HG02981 (cell line): ENCODE measurements around the gene MAN1C1.
"Not testable (repeated sequence)": the region's sequence is repeated elsewhere in the genome, so short reads cannot be mapped to it uniquely, and the experiment has no call there.

Experiments
- ATAC-seq: cut with Tn5 transposase; IDR thresholded peaks from one replicate; pipeline ENCODE4 v1.9.1; 2021; ENCODE audit warnings: mild to moderate bottlenecking, moderate library complexity; ENCODE audit not compliant: unreplicated experiment

Gene MAN1C1

DNA sequence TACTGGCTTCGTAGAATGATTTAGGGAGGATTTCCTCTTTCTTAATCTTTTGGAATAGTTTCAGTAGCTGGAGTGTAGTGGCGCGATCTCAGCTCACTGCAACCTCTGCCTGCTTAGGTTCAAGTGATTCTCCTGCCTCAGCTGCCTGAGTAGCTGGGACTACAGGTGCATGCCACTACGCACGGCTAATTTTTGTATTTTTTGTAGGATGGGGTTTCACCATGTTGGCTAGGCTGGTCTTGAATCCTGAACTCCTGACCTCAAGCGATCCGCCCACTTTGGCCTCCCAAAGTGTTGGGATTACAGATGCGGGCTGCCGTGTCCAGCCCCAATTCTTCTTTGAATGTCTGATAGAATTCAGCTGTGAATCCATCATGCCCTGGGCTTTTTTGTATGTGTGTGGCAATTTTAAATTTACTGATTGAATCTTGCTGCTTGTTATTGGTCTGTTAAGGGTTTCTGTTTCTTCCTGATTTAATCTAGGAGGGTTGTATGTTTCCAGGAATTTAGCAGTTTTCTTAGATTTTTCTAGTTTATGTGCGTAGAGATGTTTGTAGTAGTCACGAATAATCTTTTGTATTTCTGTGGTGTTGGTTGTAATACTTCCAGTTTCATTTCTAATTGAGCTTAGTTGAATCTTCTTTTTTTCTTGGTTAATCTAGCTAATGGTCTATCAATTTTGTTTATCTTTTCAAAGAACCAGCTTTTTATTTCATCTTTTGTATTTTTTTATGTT, 15.3 kb downstream of the MAN1C1 start:
- ATAC-seq, result no peak

DNA sequence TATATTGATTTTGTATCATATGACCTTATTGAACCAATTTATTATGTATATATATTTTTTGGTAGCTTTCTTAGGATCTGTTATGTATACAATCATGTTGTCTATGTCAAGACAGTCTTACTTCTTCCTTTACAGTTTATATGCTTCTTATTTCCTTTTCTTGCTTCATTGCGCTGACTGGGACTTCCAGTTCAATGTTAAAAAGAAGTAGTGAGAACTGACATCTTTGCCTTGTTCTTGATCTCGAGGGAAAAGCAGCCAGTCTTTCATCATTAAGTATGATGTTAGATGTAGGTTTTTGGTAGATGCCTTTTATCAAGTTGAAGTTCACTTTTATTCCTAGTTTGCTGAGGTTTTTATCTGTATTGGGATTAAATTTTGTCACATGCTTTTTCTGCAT, 17.5 kb downstream of the MAN1C1 start:
- no peak for ATAC-seq

DNA sequence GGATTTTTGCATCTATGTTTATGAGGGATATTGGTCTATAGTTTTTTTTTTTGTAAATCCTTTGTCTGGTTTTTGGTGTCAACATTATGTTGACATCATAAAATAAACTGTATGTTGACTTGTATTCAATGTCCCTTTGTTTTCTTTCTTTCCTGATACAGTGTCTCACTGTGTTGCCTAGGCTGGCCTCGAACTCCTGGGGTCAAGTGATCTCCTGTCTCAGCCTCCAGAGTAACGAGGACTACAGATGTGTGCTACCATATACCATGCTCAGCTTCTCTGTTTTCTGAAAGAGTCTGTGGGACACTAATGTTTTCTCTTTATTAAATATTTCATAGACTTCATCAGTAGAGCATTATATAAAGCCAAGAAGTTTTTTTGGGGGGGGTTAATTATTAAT, 18.3 kb downstream of the MAN1C1 start:
- ATAC-seq, result no peak

DNA sequence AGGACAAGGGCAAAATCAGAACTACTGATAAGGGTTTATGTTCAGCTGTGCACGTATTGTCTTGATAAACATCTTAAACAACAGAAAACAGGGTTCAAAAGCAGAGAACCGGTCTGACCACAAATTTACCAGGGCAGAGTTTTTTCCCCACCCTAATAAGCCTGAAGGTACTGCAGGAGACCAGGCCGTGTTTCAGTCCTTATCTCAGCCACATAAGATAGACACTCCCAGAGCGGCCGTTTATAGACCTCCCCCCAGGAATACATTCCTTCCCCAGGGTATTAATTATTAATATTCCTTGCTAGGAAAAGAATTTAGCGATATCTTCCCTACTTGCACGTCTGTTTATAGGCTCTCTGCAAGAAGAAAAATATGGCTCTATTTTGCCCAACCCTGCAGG, 19.6 kb downstream of the MAN1C1 start:
- ATAC-seq, result not testable (repeated sequence)

DNA sequence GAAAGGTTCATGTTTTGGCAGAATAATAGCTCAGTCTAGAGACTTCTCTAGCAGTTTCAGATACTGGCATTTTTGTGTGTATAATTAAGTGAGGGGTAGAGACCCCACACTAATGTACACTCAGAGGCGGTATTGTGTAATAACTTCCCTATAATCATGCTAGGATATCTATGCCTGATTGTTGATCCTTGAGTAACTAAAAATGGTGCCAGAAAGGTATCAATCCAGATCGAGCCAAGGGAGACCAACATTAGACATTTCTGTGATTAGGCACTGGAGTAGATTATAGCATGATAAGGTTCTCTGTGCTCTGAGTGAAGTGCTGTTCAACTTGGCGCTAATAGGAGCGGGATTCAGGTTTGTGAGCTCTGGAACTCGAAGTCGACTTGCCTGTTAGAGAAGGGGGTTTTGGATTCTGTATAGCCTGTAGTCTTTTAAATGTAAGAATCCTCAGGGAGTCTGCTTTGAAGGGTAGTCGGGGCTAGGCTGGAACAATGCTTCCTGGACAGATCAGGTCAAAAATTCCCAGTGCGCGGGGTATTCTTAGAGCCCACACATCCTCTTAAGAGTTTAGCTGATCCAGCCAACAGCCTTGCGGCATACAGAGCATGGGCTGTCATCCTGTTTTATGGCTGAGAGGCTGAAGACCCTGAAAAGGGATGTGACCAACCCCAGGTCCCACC, 24.2 kb downstream of the MAN1C1 start:
- no peak for ATAC-seq

DNA sequence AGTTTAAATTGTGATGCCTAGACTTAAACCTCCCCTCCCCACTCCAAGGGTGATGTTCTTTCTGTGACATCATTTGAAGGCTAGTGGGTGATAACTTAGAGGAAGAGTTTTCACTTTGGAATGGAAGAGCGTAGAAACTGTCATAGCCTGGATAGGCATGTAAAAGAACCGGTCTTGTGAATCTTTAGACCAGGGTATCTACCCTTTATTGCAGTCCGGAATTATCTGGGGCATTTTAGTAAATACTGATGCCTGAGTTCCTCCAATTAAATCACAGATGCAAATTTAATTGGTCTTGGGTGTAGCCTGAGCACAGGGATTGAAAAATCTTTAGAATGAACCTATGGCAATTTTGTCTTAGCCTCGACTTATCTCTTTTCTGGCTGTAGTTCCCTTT, 24.7 kb downstream of the MAN1C1 start:
- ATAC-seq, result no peak

DNA sequence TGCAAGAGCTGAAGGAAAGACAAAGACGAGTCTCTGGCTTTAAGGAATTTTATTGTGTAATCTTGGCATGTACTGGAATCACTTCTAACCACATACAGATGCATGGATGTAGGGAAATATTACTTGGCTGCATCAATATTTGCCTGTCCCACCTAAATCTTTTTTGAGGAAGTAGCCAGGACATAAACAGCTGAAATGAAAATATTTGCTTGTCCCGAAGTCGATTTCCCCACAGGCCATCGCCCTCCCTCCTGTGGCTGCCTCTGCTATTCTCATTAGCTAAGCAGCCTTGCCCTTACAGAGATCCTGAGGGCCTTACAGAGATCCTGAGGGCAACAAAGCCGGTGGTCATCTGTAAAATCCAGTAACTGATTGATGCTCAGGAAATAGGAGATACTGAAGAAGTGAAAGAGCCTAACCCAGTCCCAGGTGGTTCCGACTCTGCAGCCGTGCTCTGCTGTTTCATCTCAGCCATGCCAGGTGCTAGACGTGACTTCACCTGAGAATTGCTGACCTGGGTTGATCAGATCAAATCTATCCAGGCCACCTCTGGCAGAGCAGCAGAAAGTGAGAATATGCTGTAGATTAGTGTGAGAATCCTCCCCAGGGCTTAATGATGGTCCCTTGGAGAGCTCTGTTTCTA, 25.5 kb downstream of the MAN1C1 start:
- ATAC-seq, result peak; percentile 22

DNA sequence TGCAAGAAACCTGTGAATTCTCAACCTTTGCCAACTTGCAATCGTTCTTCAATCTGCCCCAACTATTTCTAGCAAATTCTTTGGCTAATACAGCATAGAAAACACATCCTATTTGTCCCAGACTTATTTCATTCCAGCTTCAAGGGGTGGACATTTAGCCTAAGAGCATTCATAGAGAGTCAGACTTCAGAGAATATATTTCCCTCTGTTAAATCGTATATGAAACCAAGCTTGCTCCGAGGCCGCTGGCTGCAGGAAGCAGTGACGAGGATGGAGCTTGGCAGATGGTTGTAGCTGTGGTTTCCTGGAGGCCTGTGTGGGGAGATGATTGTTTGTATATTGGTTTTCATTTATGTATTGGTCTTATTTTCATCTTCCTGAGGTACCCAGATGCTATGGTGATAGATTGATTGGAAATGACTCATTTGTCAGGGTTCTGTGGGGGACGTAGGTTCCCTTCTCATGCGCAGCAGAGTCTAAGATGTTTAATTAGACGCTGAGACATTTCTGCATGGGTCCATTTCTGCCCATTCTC, 26.1 kb downstream of the MAN1C1 start:
- peak; percentile 82 for ATAC-seq

DNA sequence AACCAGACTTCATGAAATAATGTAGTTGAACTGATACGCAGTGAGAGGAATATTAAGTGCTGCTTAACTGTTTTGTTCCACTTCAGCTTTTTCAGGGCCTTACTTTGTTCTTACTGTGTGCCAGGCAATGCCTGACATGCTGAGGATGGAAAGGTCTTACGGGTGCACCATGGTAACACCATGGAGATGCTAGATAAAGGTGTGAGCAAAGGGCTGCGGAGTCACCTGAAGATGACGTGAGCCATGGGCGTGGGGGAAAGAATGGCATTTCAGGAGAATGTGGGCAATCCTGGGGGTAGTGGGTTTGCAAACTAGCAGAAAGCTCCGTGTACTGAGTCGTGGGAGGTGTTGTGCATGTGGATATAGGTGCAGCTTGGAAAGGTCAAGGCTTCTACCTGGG, 27.3 kb downstream of the MAN1C1 start:
- no peak for ATAC-seq

DNA sequence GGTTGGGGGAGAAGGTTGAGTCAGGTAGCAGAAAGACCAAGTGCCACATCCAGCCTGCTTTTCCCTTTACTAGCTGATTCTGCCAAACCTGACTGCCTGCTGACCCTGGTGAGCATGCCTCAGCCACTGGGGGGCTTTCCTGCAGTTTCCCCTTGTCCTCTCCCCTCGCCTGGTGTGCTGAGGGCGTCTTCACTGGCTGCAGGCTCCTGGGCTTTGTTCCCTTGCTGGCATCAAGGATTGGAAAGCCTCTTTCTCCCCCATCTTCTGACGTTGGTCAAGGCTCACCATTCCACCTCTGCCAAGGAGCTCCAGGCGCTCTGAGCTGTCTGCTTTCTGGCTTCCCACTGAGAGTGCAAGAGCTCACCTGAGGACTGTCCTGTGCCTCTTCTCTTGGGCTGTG, 28.4 kb downstream of the MAN1C1 start:
- ATAC-seq, result no peak

DNA sequence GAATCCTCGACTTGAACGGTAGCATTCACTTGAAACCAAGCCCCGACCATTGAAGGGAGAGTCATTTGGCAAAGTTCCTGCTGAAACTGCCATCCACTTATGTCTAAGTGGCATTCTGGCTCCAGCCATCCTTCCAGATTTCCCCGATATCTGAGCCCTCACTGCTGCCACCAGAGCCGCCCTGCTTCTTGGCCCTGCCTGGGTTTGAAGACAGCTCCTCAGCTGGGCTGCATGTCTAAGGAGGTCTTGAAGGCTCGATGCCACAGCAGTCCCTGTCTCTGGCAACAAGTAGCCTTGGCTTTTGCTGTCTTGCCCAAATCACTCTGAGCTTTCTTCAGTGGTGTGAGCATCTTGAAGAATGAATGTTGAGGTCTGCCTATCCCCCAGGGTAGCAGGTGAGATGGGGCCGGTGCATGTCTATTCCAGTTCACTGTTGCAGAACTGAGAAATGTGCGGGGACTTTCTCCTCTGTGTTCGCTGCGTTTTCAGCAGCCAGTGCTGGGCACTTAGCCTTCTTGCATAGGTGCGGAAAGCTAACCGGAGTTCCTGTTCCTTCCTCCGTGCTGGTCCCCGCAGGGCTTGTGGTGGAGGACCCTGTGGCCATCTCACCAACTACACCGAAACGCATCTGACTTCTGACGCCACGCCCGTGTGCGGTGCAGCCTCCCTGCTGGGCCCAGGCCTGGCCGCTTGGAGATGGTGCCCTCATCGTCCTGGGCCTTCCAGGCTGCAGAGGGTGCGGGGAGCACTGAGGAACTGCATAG, 29.2 kb downstream of the MAN1C1 start:
- ATAC-seq, result no peak

DNA sequence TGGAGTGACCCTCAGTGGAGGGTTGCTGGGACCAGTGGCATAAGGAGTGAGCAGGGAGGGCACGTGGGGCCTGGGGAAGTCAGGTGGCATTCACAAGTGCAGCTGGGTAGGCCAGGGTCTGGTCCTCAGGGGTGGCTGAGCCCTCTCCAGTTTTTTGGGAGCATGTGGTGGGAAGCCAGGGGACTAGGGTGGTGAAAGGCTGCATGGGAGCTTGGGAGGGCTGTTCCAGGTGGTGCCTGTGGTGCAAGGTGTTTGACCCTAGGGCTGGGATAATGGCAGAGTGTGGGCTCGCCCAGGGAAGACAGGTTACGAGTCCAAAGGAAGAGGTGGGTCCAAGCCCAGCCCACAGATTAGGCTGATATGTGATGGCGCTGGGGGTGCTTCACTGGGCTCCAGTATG, 30.5 kb downstream of the MAN1C1 start:
- ATAC-seq, result no peak

DNA sequence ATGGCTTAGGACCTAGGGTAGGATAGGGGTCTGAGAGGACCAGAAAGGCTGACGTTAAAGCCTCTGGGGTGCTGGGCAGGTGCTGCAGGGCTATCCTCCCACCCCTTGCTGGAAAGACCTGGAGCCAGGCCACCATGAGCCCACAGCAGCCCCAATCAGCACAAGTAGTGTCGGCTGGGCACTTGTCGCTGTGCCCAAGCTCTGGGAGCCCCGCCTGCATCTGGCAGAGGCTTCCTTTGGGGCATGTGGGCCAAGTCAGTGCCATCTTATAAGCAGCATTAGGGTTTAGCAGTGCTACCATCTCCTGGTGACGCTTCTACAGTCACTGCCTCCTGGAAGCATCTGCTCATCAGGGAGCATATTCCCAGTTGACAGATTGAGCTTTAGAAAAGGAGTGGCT, 31.3 kb downstream of the MAN1C1 start:
- no peak for ATAC-seq

DNA sequence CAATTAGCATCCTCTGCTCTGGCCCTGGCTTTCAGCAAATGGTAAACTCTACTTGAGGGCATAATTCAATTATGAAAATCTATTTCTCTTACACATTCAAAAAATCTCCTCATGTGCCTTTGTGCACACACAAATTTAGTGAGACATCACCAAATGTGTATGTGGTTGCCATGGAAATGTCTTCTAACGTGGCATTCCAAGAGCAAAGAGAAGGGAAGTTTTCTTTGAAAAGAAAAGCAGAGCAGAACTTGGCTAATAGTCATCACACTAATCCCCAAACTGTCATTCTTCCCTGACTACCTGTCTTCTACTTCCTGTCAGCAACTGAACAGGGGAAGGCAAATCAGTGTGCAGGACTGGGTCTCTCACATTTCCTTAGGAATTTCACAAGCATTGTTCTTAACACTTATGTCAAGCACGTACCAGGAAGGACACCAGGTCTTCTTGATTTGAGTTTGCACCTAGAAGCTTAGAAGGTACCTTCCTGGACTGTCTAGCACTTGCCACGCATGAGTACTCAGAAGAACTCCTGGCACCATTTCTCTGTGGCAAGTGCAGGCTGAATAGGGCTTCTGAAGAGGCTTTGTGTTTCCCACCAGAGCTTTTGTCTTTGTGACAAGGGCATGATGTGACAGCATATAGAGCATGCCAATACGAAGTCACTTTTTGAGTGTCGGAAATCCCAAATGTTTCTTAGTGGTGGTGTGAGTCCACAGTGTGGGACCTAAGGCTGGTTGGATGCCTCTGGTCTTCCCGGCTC, 32.3 kb downstream of the MAN1C1 start:
- no peak for ATAC-seq

DNA sequence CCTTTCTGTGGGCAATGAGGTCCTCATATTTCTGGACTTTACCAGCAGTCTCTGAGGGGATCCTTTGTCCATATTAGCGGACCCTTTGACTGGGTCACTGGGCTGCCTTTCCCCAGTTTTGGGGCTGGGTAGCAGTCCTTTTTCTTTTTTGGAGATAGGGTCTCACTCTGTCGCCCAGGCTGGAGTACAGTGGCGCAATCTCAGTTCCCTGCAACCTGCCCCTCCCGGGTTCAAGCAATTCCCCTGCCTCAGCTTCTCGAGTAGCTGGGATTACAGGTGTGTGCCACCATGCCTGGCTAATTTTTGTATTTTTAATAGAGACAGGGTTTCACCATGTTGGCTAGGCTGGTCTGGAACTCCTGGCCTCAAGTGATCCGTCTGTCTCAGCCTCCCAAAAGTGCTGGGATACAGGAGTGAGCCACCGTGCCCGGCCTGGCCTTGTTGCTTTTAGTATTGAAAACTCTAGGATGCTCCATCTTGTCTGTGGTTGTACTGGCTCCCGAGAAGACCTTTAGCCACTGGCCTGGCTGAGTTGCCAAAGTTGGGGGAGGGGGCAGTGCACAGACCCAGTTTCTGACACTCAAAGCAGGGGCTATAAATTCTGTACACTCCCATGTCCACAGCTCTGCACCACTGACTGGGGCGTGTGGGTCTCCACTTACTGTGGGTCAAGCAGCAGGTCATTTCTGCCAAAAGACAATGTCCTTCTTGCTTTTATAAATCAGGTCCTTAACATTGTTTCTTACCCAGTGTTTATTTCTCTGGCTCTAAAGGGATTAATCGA, 33.1 kb downstream of the MAN1C1 start:
- no peak for ATAC-seq

DNA sequence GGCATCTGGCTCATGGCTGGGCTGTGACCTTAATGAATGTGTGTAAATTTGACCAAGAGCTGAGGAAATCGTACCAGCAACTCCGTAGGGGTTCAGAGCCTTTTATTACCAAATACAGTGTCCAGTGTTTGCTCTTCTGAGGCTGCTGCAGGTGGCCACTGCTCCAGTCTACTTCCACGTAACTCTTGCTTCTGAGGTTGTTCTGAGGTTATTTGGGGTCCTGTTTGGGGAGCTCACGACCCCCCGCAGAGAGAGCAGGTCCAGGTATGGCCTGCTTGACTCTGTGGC, 33.6 kb downstream of the MAN1C1 start:
- no peak for ATAC-seq

DNA sequence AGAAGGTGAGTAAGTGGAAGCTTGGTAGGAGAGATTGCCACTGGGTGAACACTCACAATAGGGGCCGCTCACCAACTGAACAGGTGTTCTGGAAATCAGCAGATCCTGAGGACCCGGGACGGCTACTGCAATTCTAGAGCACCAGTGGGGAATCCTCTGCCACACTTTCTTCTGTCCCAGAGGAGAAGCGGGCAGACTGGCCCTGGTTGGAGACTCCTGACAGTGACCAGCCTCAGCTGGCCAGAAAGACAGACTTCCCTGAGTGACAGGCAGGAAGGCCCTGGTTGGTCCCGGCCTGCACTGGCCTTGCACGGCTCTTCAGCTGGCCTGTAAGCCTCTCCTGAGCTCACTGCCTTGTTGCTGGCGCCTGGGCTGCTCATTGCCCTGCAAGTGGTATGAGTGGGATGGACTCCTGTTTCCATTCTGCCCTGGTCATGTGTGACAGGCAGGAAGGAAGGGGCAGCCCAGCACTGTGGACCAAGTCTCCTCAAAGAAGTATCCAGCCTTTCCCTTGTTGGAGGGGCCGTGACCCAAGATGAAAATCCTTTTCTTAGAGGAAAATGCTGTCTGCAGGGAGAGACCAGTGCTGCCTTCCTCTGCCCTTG, 34.5 kb downstream of the MAN1C1 start:
- no peak for ATAC-seq

DNA sequence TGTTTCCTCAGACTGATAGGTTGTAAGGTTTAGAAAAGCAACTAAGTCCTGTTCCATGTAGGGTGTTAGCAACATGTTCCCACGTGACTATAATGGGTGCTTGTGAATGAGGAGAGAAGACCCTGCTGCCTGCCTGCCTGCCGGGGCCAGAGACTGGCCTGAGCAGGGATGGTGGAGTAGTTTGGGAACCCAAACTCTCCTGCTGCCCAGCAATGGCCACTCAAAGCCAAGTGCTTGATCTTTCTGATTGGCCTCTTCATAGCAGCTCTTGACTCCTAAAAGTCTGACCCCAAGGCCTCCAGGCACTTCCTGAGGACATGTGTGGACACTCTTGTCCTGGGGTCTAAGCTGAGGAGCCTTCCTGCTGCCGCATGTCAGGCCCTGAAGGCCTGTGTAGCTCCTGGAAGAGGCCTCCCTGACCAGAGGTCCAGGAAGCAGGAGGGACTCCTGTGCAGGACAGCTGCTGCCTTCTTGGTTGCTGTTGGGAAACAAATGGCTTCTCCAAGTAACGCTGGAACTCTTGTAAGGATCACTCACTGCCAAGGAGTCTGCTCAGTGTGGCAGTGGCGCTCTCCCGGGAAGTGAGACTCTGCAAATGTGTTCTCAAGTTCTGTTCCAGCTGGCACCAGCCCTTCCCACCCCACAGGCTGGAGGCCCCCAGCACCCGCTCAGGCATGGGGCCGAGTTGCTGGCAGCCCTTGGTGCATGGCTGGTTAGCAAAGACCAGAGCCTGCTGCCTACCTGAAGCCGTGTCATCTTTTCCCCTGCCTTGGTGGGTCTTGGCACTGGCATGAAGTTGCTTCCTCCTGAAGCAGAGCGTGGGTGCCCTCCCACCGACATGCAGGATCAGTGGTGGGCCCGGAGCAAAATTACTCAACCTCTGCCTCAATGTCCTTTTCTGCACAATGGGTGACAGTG, 35.5 kb downstream of the MAN1C1 start:
- ATAC-seq, result no peak

DNA sequence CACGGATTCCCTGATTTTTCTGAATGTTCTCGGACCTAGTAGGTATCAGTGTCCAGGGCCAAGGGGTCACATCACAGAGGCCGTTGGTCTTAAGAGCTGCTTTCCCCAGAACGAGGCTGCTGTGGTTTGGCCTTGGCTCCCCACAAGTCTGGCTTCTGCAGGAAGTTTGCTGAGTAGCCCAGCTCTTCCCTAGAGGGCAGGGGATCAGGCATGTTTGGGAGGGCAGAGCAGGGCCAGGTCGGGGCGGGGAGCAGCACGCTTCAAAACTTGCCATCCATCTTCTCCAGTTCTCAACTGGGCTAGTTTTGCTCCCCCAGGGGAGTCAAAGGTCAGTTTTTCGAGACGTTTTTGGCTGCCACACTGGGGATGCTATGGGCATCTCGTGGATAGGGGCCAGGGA, 37.0 kb downstream of the MAN1C1 start:
- no peak for ATAC-seq
